Measurements from ENCODE around the gene MAP3K20.

The MAP3K20 gene

DNA sequence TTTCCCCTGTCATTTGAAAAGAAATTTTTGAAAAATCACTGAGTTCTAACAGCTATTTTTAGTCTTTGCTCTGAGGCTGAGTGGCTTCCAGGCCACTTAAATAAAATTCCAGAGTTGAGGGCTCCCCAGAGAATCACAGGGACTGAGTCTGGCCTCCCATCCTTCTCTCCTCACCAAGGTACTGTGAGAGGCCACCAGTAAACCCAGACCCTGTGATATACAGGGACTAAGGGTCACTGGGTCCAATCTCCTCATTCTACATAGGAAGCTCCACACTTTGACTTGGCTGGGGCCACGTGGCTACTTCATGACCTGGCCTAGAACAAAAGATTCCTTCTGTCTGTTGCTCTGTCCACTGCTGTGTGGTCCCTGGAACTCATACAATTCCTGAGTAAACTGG lies 155.8 kb downstream of the MAP3K20 start:
- H3K9me3 ChIP-seq (ENCODE audit: control insufficient read depth, insufficient read depth, low read length), result no peaks in the 10 kb centered on the region
- no peaks in the 10 kb centered on the region for H3K36me3 ChIP-seq (ENCODE audit: control insufficient read depth, insufficient read depth, low read length)
- no peak for DNase-seq (ENCODE audit: low read depth, low spot score)
- no CpG with 5 or more reads among the region's 1 CpG for WGBS (ENCODE audit: insufficient coverage, insufficient read length)
- H3K27ac ChIP-seq (ENCODE audit: low read length), result no peak overlapping the region
- H3K27me3 ChIP-seq (ENCODE audit: control insufficient read depth, insufficient read depth, low read length), result no peaks in the 10 kb centered on the region
- H3K4me3 ChIP-seq (ENCODE audit: low read length), result no peak overlapping the region
- 0 out of 2 replicates have a peak, but pooled peaks cover 1% of the 10 kb centered on the region for H3K4me1 ChIP-seq (ENCODE audit: control insufficient read depth, insufficient read depth, low read length)

DNA sequence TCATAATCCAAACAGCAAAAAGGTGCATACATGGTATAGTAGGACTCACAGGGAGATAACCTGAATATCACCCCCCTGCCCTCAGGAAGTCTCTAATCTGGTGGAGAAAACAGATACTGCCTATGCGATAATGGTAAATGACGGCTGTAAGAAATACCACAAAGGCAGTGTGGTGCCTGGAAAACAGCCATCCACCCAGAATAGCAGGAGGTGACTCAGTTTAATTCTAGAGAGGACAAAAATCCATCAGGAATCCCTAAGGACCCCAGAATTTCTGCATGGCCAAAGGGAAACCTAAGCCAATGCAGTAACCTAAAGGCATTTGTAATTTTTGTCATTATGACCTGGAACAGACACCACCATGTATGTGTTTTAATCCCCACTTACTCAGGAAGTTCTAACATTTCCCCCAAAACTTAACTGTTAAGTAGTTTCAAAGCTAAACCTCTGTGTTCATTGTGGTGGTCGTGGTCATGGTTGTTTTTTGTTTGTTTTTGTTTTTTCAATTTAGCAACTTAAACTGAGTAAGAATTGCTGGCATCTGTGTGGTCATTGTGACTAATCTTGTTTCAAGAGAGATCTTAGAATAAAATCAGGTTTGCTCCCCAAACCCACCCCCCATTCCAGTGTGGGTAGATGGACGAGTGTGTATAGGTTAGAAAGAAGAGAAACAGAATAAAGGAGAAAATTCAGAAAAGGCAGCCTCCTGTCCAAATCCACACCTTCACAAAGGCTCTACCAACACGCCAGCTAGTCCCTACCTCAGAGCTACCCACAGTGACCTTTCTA lies 157.5 kb downstream of the MAP3K20 start:
- Histone ChIP-seq H3K9me3 (ENCODE audit: control insufficient read depth, insufficient read depth, low read length) (no peaks in the 10 kb centered on the region), H3K36me3 (ENCODE audit: control insufficient read depth, insufficient read depth, low read length) (no peaks in the 10 kb centered on the region), H3K27me3 (ENCODE audit: control insufficient read depth, insufficient read depth, low read length) (no peaks in the 10 kb centered on the region), H3K4me3 (ENCODE audit: low read length) (no peak overlapping the region), H3K27ac (ENCODE audit: low read length) (no peak overlapping the region), H3K4me1 (ENCODE audit: control insufficient read depth, insufficient read depth, low read length) (0 out of 2 replicates have a peak, but pooled peaks cover 2% of the 10 kb centered on the region)
- no CpG with 5 or more reads among the region's 5 CpGs for WGBS (ENCODE audit: insufficient coverage, insufficient read length)
- no peak for DNase-seq (ENCODE audit: low read depth, low spot score)

DNA sequence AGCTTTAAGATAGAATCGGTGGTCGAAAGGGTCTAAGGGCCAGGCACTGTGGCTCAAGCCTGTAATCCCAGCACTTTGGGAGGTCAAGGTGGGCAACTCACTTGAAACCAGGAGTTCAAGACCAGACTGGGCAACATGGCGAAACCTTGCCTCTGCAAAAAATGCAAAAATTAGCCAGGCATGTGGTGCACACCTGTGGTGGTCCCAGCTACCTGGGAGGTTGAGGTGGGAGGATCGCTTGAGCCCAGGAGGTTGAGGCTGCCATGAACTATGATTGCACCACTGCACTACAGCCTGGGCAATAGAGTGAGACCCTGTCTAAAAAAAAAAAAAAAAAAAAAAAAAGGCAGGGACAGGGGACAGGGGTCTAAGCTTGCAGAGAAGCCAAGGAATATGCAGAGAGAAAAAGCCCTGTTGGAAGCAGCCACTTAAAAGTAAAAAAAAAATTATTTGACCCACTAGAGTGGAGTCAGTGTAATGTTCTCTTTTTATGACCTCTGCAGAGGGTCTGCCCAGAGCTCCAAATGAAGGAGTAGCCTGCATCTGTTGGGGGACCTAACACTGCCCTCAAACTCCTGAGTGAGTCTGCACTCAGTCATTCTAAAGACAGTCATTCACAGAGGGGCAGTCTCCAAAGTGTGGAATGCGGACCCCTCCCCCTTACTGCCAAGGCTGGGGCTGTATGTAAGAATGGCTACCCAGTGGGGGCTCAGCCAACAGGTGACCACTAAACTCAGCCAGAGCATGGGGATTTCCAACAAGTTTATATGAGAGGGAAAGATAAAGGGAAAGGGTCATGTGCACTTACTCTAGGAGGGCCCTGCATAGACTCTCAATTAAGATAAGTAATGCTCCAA lies 160.5 kb downstream of the MAP3K20 start:
- no CpG with 5 or more reads among the region's 5 CpGs for WGBS (ENCODE audit: insufficient coverage, insufficient read length)
- H3K4me1 ChIP-seq (ENCODE audit: control insufficient read depth, insufficient read depth, low read length), result 0 out of 2 replicates have a peak, but pooled peaks cover 2% of the 10 kb centered on the region
- H3K27me3 ChIP-seq (ENCODE audit: control insufficient read depth, insufficient read depth, low read length), result no peaks in the 10 kb centered on the region
- no peaks in the 10 kb centered on the region for H3K36me3 ChIP-seq (ENCODE audit: control insufficient read depth, insufficient read depth, low read length)
- no peaks in the 10 kb centered on the region for H3K9me3 ChIP-seq (ENCODE audit: control insufficient read depth, insufficient read depth, low read length)
- no peak overlapping the region for H3K27ac ChIP-seq (ENCODE audit: low read length)
- DNase-seq (ENCODE audit: low read depth, low spot score), result peak; percentile 41
- H3K4me3 ChIP-seq (ENCODE audit: low read length), result no peak overlapping the region

DNA sequence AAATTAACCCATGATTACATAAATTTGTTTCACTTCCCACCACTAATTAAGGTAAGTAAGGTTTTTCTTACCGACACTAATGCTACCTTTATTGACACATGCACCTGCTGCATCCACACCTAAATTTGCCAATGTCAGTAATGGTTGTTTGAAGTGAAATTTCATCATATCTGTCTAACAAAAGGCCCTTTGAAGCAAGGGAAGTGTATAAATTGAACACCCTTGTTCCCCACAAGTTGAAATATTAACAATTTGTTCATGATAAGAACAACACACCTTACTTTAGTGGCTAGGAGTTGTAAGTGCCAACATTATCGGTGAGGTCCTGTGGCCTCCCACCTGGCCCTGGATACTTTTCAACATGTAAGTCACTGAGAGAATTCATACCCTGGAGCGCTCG lies 162.7 kb downstream of the MAP3K20 start:
- H3K9me3 ChIP-seq (ENCODE audit: control insufficient read depth, insufficient read depth, low read length), result no peaks in the 10 kb centered on the region
- H3K4me1 ChIP-seq (ENCODE audit: control insufficient read depth, insufficient read depth, low read length), result 0 out of 2 replicates have a peak, but pooled peaks cover 2% of the 10 kb centered on the region
- no peak overlapping the region for H3K27ac ChIP-seq (ENCODE audit: low read length)
- no peak for DNase-seq (ENCODE audit: low read depth, low spot score)
- no CpG with 5 or more reads among the region's 4 CpGs for WGBS (ENCODE audit: insufficient coverage, insufficient read length)
- no peak overlapping the region for H3K4me3 ChIP-seq (ENCODE audit: low read length)
- H3K36me3 ChIP-seq (ENCODE audit: control insufficient read depth, insufficient read depth, low read length), result no peaks in the 10 kb centered on the region
- H3K27me3 ChIP-seq (ENCODE audit: control insufficient read depth, insufficient read depth, low read length), result no peaks in the 10 kb centered on the region

DNA sequence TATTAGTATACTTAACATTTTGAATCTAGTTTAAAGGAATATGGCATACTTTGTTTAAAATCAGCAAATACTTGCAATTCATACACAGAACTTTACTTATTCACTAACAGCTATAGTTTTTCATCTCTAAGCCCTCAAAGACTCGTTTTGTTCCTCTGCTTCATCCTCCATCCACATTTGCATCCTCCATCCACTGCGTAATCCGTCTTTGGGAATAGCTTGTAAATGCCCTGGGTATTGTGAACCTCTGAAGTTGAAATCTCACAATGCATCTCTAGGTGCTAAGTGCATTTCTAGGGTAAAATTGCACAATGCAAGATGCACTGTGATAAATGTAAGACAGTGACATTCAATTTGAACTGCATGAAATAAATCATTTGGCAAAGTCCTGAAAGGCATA lies 163.2 kb downstream of the MAP3K20 start:
- no CpG with 5 or more reads among the region's 3 CpGs for WGBS (ENCODE audit: insufficient coverage, insufficient read length)
- no peaks in the 10 kb centered on the region for H3K27me3 ChIP-seq (ENCODE audit: control insufficient read depth, insufficient read depth, low read length)
- no peaks in the 10 kb centered on the region for H3K36me3 ChIP-seq (ENCODE audit: control insufficient read depth, insufficient read depth, low read length)
- no peaks in the 10 kb centered on the region for H3K9me3 ChIP-seq (ENCODE audit: control insufficient read depth, insufficient read depth, low read length)
- no peak for DNase-seq (ENCODE audit: low read depth, low spot score)
- H3K4me3 ChIP-seq (ENCODE audit: low read length), result no peak overlapping the region
- H3K4me1 ChIP-seq (ENCODE audit: control insufficient read depth, insufficient read depth, low read length), result 0 out of 2 replicates have a peak, but pooled peaks cover 2% of the 10 kb centered on the region
- no peak overlapping the region for H3K27ac ChIP-seq (ENCODE audit: low read length)

DNA sequence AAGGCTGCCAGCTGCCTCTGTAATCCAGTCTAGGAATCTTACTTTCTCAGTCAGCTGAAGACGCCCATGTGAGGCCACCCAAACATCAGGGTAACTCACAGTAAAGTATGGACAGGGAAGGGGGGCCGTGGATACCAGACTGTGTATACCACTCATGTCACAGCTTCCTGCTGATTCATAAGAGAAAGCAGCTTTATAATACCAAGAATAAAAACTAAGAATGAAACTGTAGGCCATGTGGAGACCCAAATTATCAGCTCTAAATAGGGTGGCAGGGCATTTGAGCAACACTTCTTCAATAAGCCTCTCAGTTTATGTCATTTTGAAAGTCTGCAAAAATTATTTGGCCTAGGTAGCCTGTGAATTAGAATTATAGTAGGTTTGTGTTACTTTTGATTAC lies 164.0 kb downstream of the MAP3K20 start:
- DNase-seq (ENCODE audit: low read depth, low spot score), result no peak
- no CpG with 5 or more reads among the region's 2 CpGs for WGBS (ENCODE audit: insufficient coverage, insufficient read length)
- H3K9me3 ChIP-seq (ENCODE audit: control insufficient read depth, insufficient read depth, low read length), result no peaks in the 10 kb centered on the region

DNA sequence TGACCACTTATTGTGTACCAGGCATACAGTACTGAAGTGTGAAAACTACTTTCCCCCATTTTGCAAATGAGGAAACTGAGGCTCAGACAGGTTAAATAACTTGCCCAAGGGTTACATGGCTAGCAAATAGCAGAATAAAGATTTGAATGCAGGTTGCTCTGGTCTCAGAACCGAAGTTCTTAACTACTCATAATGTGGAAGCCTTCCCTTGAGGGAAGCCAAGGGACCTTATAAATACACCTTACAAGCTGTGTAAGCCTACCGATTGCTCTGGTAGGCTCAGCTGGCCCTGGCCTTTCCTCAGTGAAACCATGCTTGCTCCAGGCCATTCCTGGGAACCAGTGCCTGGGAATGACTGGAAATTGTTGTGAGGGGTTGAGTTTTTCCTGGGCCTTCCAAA lies 164.4 kb downstream of the MAP3K20 start:
- H3K27me3 ChIP-seq (ENCODE audit: control insufficient read depth, insufficient read depth, low read length), result no peaks in the 10 kb centered on the region
- no CpG with 5 or more reads among the region's 2 CpGs for WGBS (ENCODE audit: insufficient coverage, insufficient read length)

More for the DNA sequence above, 164.0 kb downstream of the MAP3K20 start:
- Histone ChIP-seq H3K4me1 (ENCODE audit: control insufficient read depth, insufficient read depth, low read length) (0 out of 2 replicates have a peak, but pooled peaks cover 2% of the 10 kb centered on the region), H3K4me3 (ENCODE audit: low read length) (no peak overlapping the region), H3K27ac (ENCODE audit: low read length) (no peak overlapping the region), H3K27me3 (ENCODE audit: control insufficient read depth, insufficient read depth, low read length) (no peaks in the 10 kb centered on the region), H3K36me3 (ENCODE audit: control insufficient read depth, insufficient read depth, low read length) (no peaks in the 10 kb centered on the region)

DNA sequence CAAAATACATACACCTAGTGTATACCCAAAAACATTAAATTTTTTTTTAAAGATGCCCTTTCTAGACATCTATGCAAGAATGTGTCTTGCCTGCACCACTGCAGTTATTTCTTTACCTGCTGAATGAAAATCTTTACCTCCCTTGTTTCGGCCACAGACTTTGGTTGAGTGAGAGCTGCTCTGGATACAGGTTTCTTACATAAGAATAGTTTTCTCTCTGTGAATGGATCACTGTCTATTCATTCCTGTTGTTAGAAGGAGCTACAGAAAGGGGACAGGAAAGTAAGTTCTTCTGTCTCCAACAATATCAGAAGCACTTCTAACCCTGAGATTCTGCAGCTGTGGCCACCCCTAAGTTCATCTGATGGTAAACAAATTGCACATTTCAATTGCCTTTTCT lies 166.0 kb downstream of the MAP3K20 start:
- H3K27ac ChIP-seq (ENCODE audit: low read length), result no peak overlapping the region
- DNase-seq (ENCODE audit: low read depth, low spot score), result no peak
- 0 out of 2 replicates have a peak, but pooled peaks cover 1% of the 10 kb centered on the region for H3K4me1 ChIP-seq (ENCODE audit: control insufficient read depth, insufficient read depth, low read length)
- WGBS (ENCODE audit: insufficient coverage, insufficient read length), result no CpG with 5 or more reads among the region's 1 CpG
- H3K9me3 ChIP-seq (ENCODE audit: control insufficient read depth, insufficient read depth, low read length), result no peaks in the 10 kb centered on the region
- H3K4me3 ChIP-seq (ENCODE audit: low read length), result no peak overlapping the region
- H3K27me3 ChIP-seq (ENCODE audit: control insufficient read depth, insufficient read depth, low read length), result no peaks in the 10 kb centered on the region
- H3K36me3 ChIP-seq (ENCODE audit: control insufficient read depth, insufficient read depth, low read length), result no peaks in the 10 kb centered on the region

More for the DNA sequence above, 164.4 kb downstream of the MAP3K20 start:
- Histone ChIP-seq H3K27ac (ENCODE audit: low read length) (no peak overlapping the region), H3K9me3 (ENCODE audit: control insufficient read depth, insufficient read depth, low read length) (no peaks in the 10 kb centered on the region), H3K4me3 (ENCODE audit: low read length) (no peak overlapping the region), H3K4me1 (ENCODE audit: control insufficient read depth, insufficient read depth, low read length) (0 out of 2 replicates have a peak, but pooled peaks cover 2% of the 10 kb centered on the region), H3K36me3 (ENCODE audit: control insufficient read depth, insufficient read depth, low read length) (no peaks in the 10 kb centered on the region)
- DNase-seq (ENCODE audit: low read depth, low spot score), result no peak

DNA sequence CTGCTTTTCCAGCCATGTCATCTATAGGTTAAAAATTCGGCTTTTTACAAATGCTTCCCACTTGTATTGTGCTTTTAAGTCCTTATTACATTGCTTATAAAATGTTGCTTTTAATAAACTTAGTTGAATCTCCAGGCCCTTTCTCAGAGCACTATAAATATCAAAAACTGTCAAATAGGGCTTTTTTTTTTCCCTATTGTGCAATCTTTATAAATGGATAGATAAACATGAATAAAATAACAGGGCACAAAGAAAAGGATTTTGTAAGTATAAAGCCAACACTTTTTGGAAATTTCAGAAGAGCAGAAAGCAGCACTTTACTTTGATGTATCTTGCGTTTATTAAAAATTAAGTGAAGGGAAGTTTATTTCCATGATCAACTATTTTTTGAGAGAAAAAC lies 171.5 kb downstream of the MAP3K20 start:
- Histone ChIP-seq H3K27me3 (ENCODE audit: control insufficient read depth, insufficient read depth, low read length) (no peaks in the 10 kb centered on the region), H3K27ac (ENCODE audit: low read length) (no peak overlapping the region), H3K4me3 (ENCODE audit: low read length) (no peak overlapping the region), H3K36me3 (ENCODE audit: control insufficient read depth, insufficient read depth, low read length) (no peaks in the 10 kb centered on the region), H3K4me1 (ENCODE audit: control insufficient read depth, insufficient read depth, low read length) (no peaks in the 10 kb centered on the region), H3K9me3 (ENCODE audit: control insufficient read depth, insufficient read depth, low read length) (no peaks in the 10 kb centered on the region)
- no CpG with 5 or more reads among the region's 2 CpGs for WGBS (ENCODE audit: insufficient coverage, insufficient read length)
- DNase-seq (ENCODE audit: low read depth, low spot score), result no peak

DNA sequence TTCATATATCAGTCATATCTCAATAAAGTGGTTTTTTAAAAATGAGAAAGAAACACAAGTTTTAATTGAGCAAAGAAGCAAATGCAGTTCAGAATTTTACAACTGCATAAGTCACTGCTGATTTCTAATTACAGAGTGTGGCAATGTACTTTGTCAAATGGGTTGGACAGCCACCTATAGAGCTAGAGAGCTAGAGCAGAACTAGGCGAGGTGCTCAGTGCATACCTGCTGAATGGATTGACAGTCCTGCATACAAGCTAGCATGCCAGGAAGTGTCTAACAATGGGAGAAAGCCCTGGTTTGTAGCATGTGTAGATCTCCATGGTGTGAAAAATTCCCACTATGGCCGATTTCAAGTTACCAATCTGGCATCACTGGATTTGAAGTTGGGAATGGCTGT lies 172.7 kb downstream of the MAP3K20 start:
- no CpG with 5 or more reads among the region's 2 CpGs for WGBS (ENCODE audit: insufficient coverage, insufficient read length)
- Histone ChIP-seq H3K4me1 (ENCODE audit: control insufficient read depth, insufficient read depth, low read length) (peaks cover 6% of the 10 kb centered on the region), H3K4me3 (ENCODE audit: low read length) (no peak overlapping the region), H3K36me3 (ENCODE audit: control insufficient read depth, insufficient read depth, low read length) (no peaks in the 10 kb centered on the region), H3K27me3 (ENCODE audit: control insufficient read depth, insufficient read depth, low read length) (no peaks in the 10 kb centered on the region), H3K27ac (ENCODE audit: low read length) (no peak overlapping the region), H3K9me3 (ENCODE audit: control insufficient read depth, insufficient read depth, low read length) (no peaks in the 10 kb centered on the region)
- DNase-seq (ENCODE audit: low read depth, low spot score), result no peak

All from iPS DF 6.9 (cell line).